Ascending aorta (tissue), 2 donors: ENCODE data around the gene GLIS2. TPM values are rescaled to one million over a fixed set of nuclear protein-coding genes. Genes with fewer than 3 reads are reported as not detected.

ENCODE experiments used
- DNase-seq, 2 donors: peaks; one replicate each; pipeline ENCODE4 v3.0.0-alpha.2; 2019; ENCODE audit warnings: low spot score in 2 of 2
- H3K27ac ChIP-seq, 2 donors: fragments of 200-600 bp; sonication (generic); one replicate each; pipeline ENCODE4 v1.5.1; 2016 to 2017; ENCODE audit warnings: mild to moderate bottlenecking in 1 of 2
- H3K27me3 ChIP-seq: fragments of 200-600 bp; sonication (generic); one replicate; pipeline ENCODE4 v1.5.1; 2017
- H3K36me3 ChIP-seq, 2 donors: fragments of 200-600 bp; sonication (generic); one replicate each; pipeline ENCODE4 v1.5.1; 2016
- H3K4me1 ChIP-seq, 2 donors: fragments of 200-600 bp; sonication (generic); one replicate each; pipeline ENCODE4 v1.5.1; 2016 to 2017; ENCODE audit warnings: mild to moderate bottlenecking in 1 of 2
- H3K4me3 ChIP-seq, 2 donors: fragments of 200-600 bp; sonication (generic); one replicate each; pipeline ENCODE4 v1.5.1; 2016 to 2017; ENCODE audit warnings: mild to moderate bottlenecking in 1 of 2
- H3K9me3 ChIP-seq, 2 donors: fragments of 200-600 bp; sonication (generic); one replicate each; pipeline ENCODE4 v1.5.1; 2016
- CTCF ChIP-seq, 3 experiments: fragments of 200-600 bp in 2 of 3; fragments of 450-650 bp in 1 of 3; sonication (generic) in 2 of 3; IDR thresholded peaks; one replicate each; pipeline ENCODE4 v1.5.1; 2016 to 2019; ENCODE audit warnings: antibody characterized with exemption in 3 of 3, mild to moderate bottlenecking in 1 of 3, moderate library complexity in 1 of 3
- intact Hi-C: fragments of 100-400 bp; cut with DNase I; formaldehyde crosslinking; loops from one replicate; pipeline ENCODE4 v1.15.1; 2023
- total RNA-seq: library from RNA; depleted of rRNA; stranded (reverse); fragments of >200 nt; gene quantifications from one replicate; pipeline ENCODE4 v1.1.0, GENCODE V29; 2016

GLIS2 gene
- total RNA-seq, 1 donor from 2014 or later: 16.8 TPM

- no peak for TF ChIP-seq CTCF (IDR thresholded peaks at IDR 0.05)
- H3K4me1 ChIP-seq: peaks cover 65 to 85% of the 10 kb centered on the region in 2 donors
- intact Hi-C loops: loop anchor here (2.0 to 10.0 kb wide), 2 partner anchors 15 to 381 kb away; no protein-coding TSS in a partner anchor
- H3K27ac ChIP-seq: peak overlapping the region; percentile 93 to 94
- H3K9me3 ChIP-seq: no peaks in the 10 kb centered on the region
- H3K27me3 ChIP-seq: no peaks in the 10 kb centered on the region
- DNase-seq: no peak
- H3K36me3 ChIP-seq: no peaks in the 10 kb centered on the region
- H3K4me3 ChIP-seq: peak overlapping the region in 1 of 2 donors; percentile 46
Measured at GRCh38 chr16:4325253-4325758, 9.4 kb downstream of the GLIS2 start.

GRCh38 chr16:4327386-4328045 lies 11.6 kb downstream of the GLIS2 start:
- Histone ChIP-seq H3K9me3 (no peaks in the 10 kb centered on the region), H3K4me1 (peaks cover 50 to 66% of the 10 kb centered on the region in 2 donors), H3K27ac (peak overlapping the region; percentile 93 to 94), H3K4me3 (peak overlapping the region; percentile 53 to 61), H3K36me3 (peaks cover 3 to 8% of the 10 kb centered on the region in 2 donors), H3K27me3 (no peaks in the 10 kb centered on the region)
- DNase-seq: no peak
- TF ChIP-seq CTCF (IDR thresholded peaks at IDR 0.05): no peak
- intact Hi-C loops: loop anchor here (10.0 kb wide), 1 partner anchor 383 kb away; no protein-coding TSS in a partner anchor

- Histone ChIP-seq H3K4me1 (peaks cover 49 to 59% of the 10 kb centered on the region in 2 donors), H3K27ac (peak overlapping the region; percentile 93 to 94), H3K4me3 (peak overlapping the region; percentile 53 to 61), H3K9me3 (no peaks in the 10 kb centered on the region), H3K36me3 (peaks cover 10 to 11% of the 10 kb centered on the region in 2 donors), H3K27me3 (no peaks in the 10 kb centered on the region)
- TF ChIP-seq CTCF (IDR thresholded peaks at IDR 0.05): peak; percentile 62 to 76 (median 64)
- intact Hi-C loops: loop anchor here (10.0 kb wide), 1 partner anchor 383 kb away; no protein-coding TSS in a partner anchor
- DNase-seq: peak in 1 of 2 donors; percentile 86
Measured at GRCh38 chr16:4328046-4328781, 12.3 kb downstream of the GLIS2 start.

GRCh38 chr16:4328782-4329775 lies 13.2 kb downstream of the GLIS2 start:
- DNase-seq: no peak
- H3K4me3 ChIP-seq: peak overlapping the region; percentile 53 to 61

More at GRCh38 chr16:4328782-4329775, 13.2 kb downstream of the GLIS2 start:
- H3K27ac ChIP-seq: peak overlapping the region; percentile 93 to 94
- peaks cover 17 to 18% of the 10 kb centered on the region in 2 donors for H3K36me3 ChIP-seq
- no peaks in the 10 kb centered on the region for H3K27me3 ChIP-seq
- intact Hi-C loops: loop anchor here (10.0 kb wide), 1 partner anchor 384 kb away; no protein-coding TSS in a partner anchor
- peaks cover 40 to 51% of the 10 kb centered on the region in 2 donors for H3K4me1 ChIP-seq
- H3K9me3 ChIP-seq: no peaks in the 10 kb centered on the region
- no peak for TF ChIP-seq CTCF (IDR thresholded peaks at IDR 0.05)
